T-helper 1 cell treated with Interleukin-12 subunit alpha and Interleukin-12 subunit beta and Interleukin-4 antibody, amounts not matched to agents 30 ng/mL and 1 ng/mL, for 36 hours (primary cell): Measurements from ENCODE around the gene TRPC1. TPM values are rescaled to one million over a fixed set of nuclear protein-coding genes. Genes with fewer than 3 reads are reported as not detected.
"Not testable (repeated sequence)": the region's sequence is repeated elsewhere in the genome, so short reads cannot be mapped to it uniquely, and the experiment has no call there.

Experiments used
- intact Hi-C: fragments of 100-400 bp; cut with micrococcal nuclease; formaldehyde crosslinking; loops from one replicate; pipeline ENCODE4 v1.15.1; 2024
- total RNA-seq: library from RNA; stranded (reverse); gene quantifications from 2 replicates; pipeline ENCODE4 v1.2.3, GENCODE V29; 2022

Gene TRPC1
- total RNA-seq, 1 donor from 2014 or later = 0.81 TPM

- intact Hi-C loops = not testable (repeated sequence)
Observed at GRCh38 chr3:142750531-142750930, 26.7 kb downstream of the TRPC1 start.

- intact Hi-C loops = not testable (repeated sequence)
Observed at GRCh38 chr3:142752605-142753004, 28.8 kb downstream of the TRPC1 start.

- intact Hi-C loops = no loop called here
Observed at GRCh38 chr3:142754494-142754893, 30.7 kb downstream of the TRPC1 start.

GRCh38 chr3:142768338-142768737, 44.5 kb downstream of the TRPC1 start:
- intact Hi-C loops = no loop called here

- intact Hi-C loops = no loop called here
Observed at GRCh38 chr3:142777927-142778326, 54.1 kb downstream of the TRPC1 start.

- intact Hi-C loops = no loop called here
Observed at GRCh38 chr3:142778541-142778940, 54.7 kb downstream of the TRPC1 start.

- intact Hi-C loops = no loop called here
Observed at GRCh38 chr3:142779591-142779990, 55.8 kb downstream of the TRPC1 start.

GRCh38 chr3:142782616-142783015, 58.8 kb downstream of the TRPC1 start:
- intact Hi-C loops = no loop called here

GRCh38 chr3:142784228-142784627, 60.4 kb downstream of the TRPC1 start:
- intact Hi-C loops = no loop called here

- intact Hi-C loops = no loop called here
Observed at GRCh38 chr3:142785996-142786395, 62.2 kb downstream of the TRPC1 start.

GRCh38 chr3:142787719-142788118, 63.9 kb downstream of the TRPC1 start:
- intact Hi-C loops = no loop called here

- intact Hi-C loops = no loop called here
Observed at GRCh38 chr3:142794508-142794907, 70.7 kb downstream of the TRPC1 start.

GRCh38 chr3:142795332-142795731, 71.5 kb downstream of the TRPC1 start:
- intact Hi-C loops = no loop called here

GRCh38 chr3:142796823-142797222, 73.0 kb downstream of the TRPC1 start:
- intact Hi-C loops = no loop called here

GRCh38 chr3:142801746-142802145, 77.9 kb downstream of the TRPC1 start:
- intact Hi-C loops = no loop called here

- intact Hi-C loops = no loop called here
Observed at GRCh38 chr3:142802891-142803290, 79.1 kb downstream of the TRPC1 start.

- intact Hi-C loops = no loop called here
Observed at GRCh38 chr3:142808103-142808917, 84.5 kb downstream of the TRPC1 start.

- intact Hi-C loops = no loop called here
Observed at GRCh38 chr3:142809259-142809658, 85.4 kb downstream of the TRPC1 start.

GRCh38 chr3:142815803-142816202, 92.0 kb downstream of the TRPC1 start:
- intact Hi-C loops = no loop called here

GRCh38 chr3:142817356-142817755, 93.5 kb downstream of the TRPC1 start:
- intact Hi-C loops = no loop called here

- intact Hi-C loops = no loop called here
Observed at GRCh38 chr3:142817897-142818296, 94.1 kb downstream of the TRPC1 start.

- intact Hi-C loops = no loop called here
Observed at GRCh38 chr3:142818651-142819050, 94.8 kb downstream of the TRPC1 start.

GRCh38 chr3:142819179-142819578, 95.3 kb downstream of the TRPC1 start:
- intact Hi-C loops = no loop called here
